ENCODE results near the gene ZNF445.

ZNF445 gene

GRCh38 chr3:44434834-44435510 is 42.5 kb downstream of the ZNF445 start:
- Histone ChIP-seq H3K4me1 (ENCODE audit: control insufficient read depth in 1 of 2, insufficient read depth in 2 of 2, low read length in 2 of 2) (peaks cover 3 to 8% of the 10 kb centered on the region in 2 experiments), H3K4me2 (ENCODE audit: low read length) (no peak overlapping the region)

GRCh38 chr3:44430466-44430865 is 47.0 kb downstream of the ZNF445 start:
- Histone ChIP-seq H3K4ac (ENCODE audit: low read depth, low read length) (no peak overlapping the region), H2AK5ac (ENCODE audit: low read length) (no peak overlapping the region)

More at GRCh38 chr3:44434834-44435510, 42.5 kb downstream of the ZNF445 start:
- Histone ChIP-seq H3K4ac (ENCODE audit: low read depth, low read length) (no peak overlapping the region), H3K4me3 (ENCODE audit: low read depth, low read length) (no peak overlapping the region), H3K14ac (ENCODE audit: low read length) (no peak overlapping the region), H3K9ac (ENCODE audit: low read length) (no peak overlapping the region), H3K36me3 (ENCODE audit: control insufficient read depth in 1 of 2, insufficient read depth in 2 of 2, low read length in 2 of 2) (no peaks in the 10 kb centered on the region), H2BK120ac (ENCODE audit: insufficient read depth, low read length, poor library complexity) (no peak overlapping the region), H2AK5ac (ENCODE audit: low read length) (no peak overlapping the region), H3K23ac (ENCODE audit: low read length) (no peak overlapping the region), H4K8ac (ENCODE audit: low read depth, low read length) (no peak overlapping the region), H3K18ac (ENCODE audit: low read length) (no peak overlapping the region), H3K27ac (ENCODE audit: low read depth, low read length) (no peak overlapping the region), H4K91ac (ENCODE audit: low read depth, low read length) (no peak overlapping the region), H3K79me2 (ENCODE audit: control insufficient read depth, insufficient read depth, low read length, poor library complexity) (no peaks in the 10 kb centered on the region), H2BK5ac (ENCODE audit: low read depth, low read length, poor library complexity) (no peak overlapping the region), H2AFZ (ENCODE audit: insufficient read depth, low read length, poor library complexity) (no peak overlapping the region), H4K12ac (ENCODE audit: low read depth, low read length) (no peak overlapping the region), H3K9me3 (ENCODE audit: insufficient read depth, low read depth, low read length) (peaks cover 1% of the 10 kb centered on the region), H3K79me1 (ENCODE audit: low read length) (no peaks in the 10 kb centered on the region), H2BK12ac (ENCODE audit: low read length) (no peak overlapping the region), H3K27me3 (ENCODE audit: insufficient read depth, low read length) (no peaks in the 10 kb centered on the region)
- DNase-seq = no peak
- WGBS (ENCODE audit: extremely low coverage, insufficient coverage, insufficient read length) = no CpG with 5 or more reads among the region's 5 CpGs

GRCh38 chr3:44429459-44429858 is 48.0 kb downstream of the ZNF445 start:
- no CpG with 5 or more reads among the region's 6 CpGs for WGBS (ENCODE audit: extremely low coverage, insufficient coverage, insufficient read length)
- H3K9me3 ChIP-seq (ENCODE audit: insufficient read depth, low read depth, low read length) = no peaks in the 10 kb centered on the region

More at GRCh38 chr3:44430466-44430865, 47.0 kb downstream of the ZNF445 start:
- H3K27me3 ChIP-seq (ENCODE audit: insufficient read depth, low read length) = no peaks in the 10 kb centered on the region
- H3K79me1 ChIP-seq (ENCODE audit: low read length) = no peaks in the 10 kb centered on the region
- no peaks in the 10 kb centered on the region for H3K9me3 ChIP-seq (ENCODE audit: insufficient read depth, low read depth, low read length)
- H3K23ac ChIP-seq (ENCODE audit: low read length) = no peak overlapping the region
- H2BK5ac ChIP-seq (ENCODE audit: low read depth, low read length, poor library complexity) = no peak overlapping the region
- H4K91ac ChIP-seq (ENCODE audit: low read depth, low read length) = no peak overlapping the region
- no peak overlapping the region for H2BK120ac ChIP-seq (ENCODE audit: insufficient read depth, low read length, poor library complexity)
- H3K14ac ChIP-seq (ENCODE audit: low read length) = no peak overlapping the region
- no peak overlapping the region for H3K9ac ChIP-seq (ENCODE audit: low read length)
- no peak overlapping the region for H2AFZ ChIP-seq (ENCODE audit: insufficient read depth, low read length, poor library complexity)
- no peak overlapping the region for H3K4me2 ChIP-seq (ENCODE audit: low read length)
- no peak for DNase-seq
- H4K12ac ChIP-seq (ENCODE audit: low read depth, low read length) = no peak overlapping the region
- WGBS (ENCODE audit: extremely low coverage, insufficient coverage, insufficient read length) = no CpG with 5 or more reads among the region's 4 CpGs
- no peak overlapping the region for H4K8ac ChIP-seq (ENCODE audit: low read depth, low read length)
- no peak overlapping the region for H3K18ac ChIP-seq (ENCODE audit: low read length)
- H3K4me1 ChIP-seq (ENCODE audit: control insufficient read depth in 1 of 2, insufficient read depth in 2 of 2, low read length in 2 of 2) = no peaks in the 10 kb centered on the region
- H3K4me3 ChIP-seq (ENCODE audit: low read depth, low read length) = no peak overlapping the region
- no peaks in the 10 kb centered on the region for H3K79me2 ChIP-seq (ENCODE audit: control insufficient read depth, insufficient read depth, low read length, poor library complexity)
- H2BK12ac ChIP-seq (ENCODE audit: low read length) = no peak overlapping the region
- H3K36me3 ChIP-seq (ENCODE audit: control insufficient read depth in 1 of 2, insufficient read depth in 2 of 2, low read length in 2 of 2) = no peaks in the 10 kb centered on the region
- H3K27ac ChIP-seq (ENCODE audit: low read depth, low read length) = no peak overlapping the region

GRCh38 chr3:44428910-44429309 is 48.6 kb downstream of the ZNF445 start:
- Histone ChIP-seq H2AK5ac (ENCODE audit: low read length) (no peak overlapping the region), H3K9ac (ENCODE audit: low read length) (no peak overlapping the region), H3K9me3 (ENCODE audit: insufficient read depth, low read depth, low read length) (no peaks in the 10 kb centered on the region), H2BK5ac (ENCODE audit: low read depth, low read length, poor library complexity) (no peak overlapping the region), H3K18ac (ENCODE audit: low read length) (no peak overlapping the region), H3K4me3 (ENCODE audit: low read depth, low read length) (no peak overlapping the region), H4K12ac (ENCODE audit: low read depth, low read length) (no peak overlapping the region), H2AFZ (ENCODE audit: insufficient read depth, low read length, poor library complexity) (no peak overlapping the region), H2BK120ac (ENCODE audit: insufficient read depth, low read length, poor library complexity) (no peak overlapping the region), H3K23ac (ENCODE audit: low read length) (no peak overlapping the region), H3K4me1 (ENCODE audit: control insufficient read depth in 1 of 2, insufficient read depth in 2 of 2, low read length in 2 of 2) (no peaks in the 10 kb centered on the region), H3K79me1 (ENCODE audit: low read length) (no peaks in the 10 kb centered on the region), H3K4me2 (ENCODE audit: low read length) (no peak overlapping the region), H4K91ac (ENCODE audit: low read depth, low read length) (no peak overlapping the region), H3K27ac (ENCODE audit: low read depth, low read length) (no peak overlapping the region), H3K79me2 (ENCODE audit: control insufficient read depth, insufficient read depth, low read length, poor library complexity) (no peaks in the 10 kb centered on the region), H2BK12ac (ENCODE audit: low read length) (no peak overlapping the region), H3K27me3 (ENCODE audit: insufficient read depth, low read length) (no peaks in the 10 kb centered on the region), H3K14ac (ENCODE audit: low read length) (no peak overlapping the region), H4K8ac (ENCODE audit: low read depth, low read length) (no peak overlapping the region), H3K4ac (ENCODE audit: low read depth, low read length) (no peak overlapping the region), H3K36me3 (ENCODE audit: control insufficient read depth in 1 of 2, insufficient read depth in 2 of 2, low read length in 2 of 2) (no peaks in the 10 kb centered on the region)
- DNase-seq = no peak
- no CpG with 5 or more reads among the region's 7 CpGs for WGBS (ENCODE audit: extremely low coverage, insufficient coverage, insufficient read length)

More at GRCh38 chr3:44429459-44429858, 48.0 kb downstream of the ZNF445 start:
- H3K9ac ChIP-seq (ENCODE audit: low read length) = no peak overlapping the region
- H3K36me3 ChIP-seq (ENCODE audit: control insufficient read depth in 1 of 2, insufficient read depth in 2 of 2, low read length in 2 of 2) = no peaks in the 10 kb centered on the region
- no peak overlapping the region for H3K4ac ChIP-seq (ENCODE audit: low read depth, low read length)
- no peak overlapping the region for H2BK5ac ChIP-seq (ENCODE audit: low read depth, low read length, poor library complexity)
- no peak overlapping the region for H4K8ac ChIP-seq (ENCODE audit: low read depth, low read length)
- no peaks in the 10 kb centered on the region for H3K4me1 ChIP-seq (ENCODE audit: control insufficient read depth in 1 of 2, insufficient read depth in 2 of 2, low read length in 2 of 2)
- H4K12ac ChIP-seq (ENCODE audit: low read depth, low read length) = no peak overlapping the region
- no peaks in the 10 kb centered on the region for H3K79me1 ChIP-seq (ENCODE audit: low read length)
- no peak overlapping the region for H3K4me2 ChIP-seq (ENCODE audit: low read length)
- H3K23ac ChIP-seq (ENCODE audit: low read length) = no peak overlapping the region
- H2BK12ac ChIP-seq (ENCODE audit: low read length) = no peak overlapping the region
- H2AFZ ChIP-seq (ENCODE audit: insufficient read depth, low read length, poor library complexity) = no peak overlapping the region
- H3K27ac ChIP-seq (ENCODE audit: low read depth, low read length) = no peak overlapping the region
- DNase-seq = no peak
- no peak overlapping the region for H2AK5ac ChIP-seq (ENCODE audit: low read length)
- H3K4me3 ChIP-seq (ENCODE audit: low read depth, low read length) = no peak overlapping the region
- H3K27me3 ChIP-seq (ENCODE audit: insufficient read depth, low read length) = no peaks in the 10 kb centered on the region
- no peak overlapping the region for H3K14ac ChIP-seq (ENCODE audit: low read length)
- H2BK120ac ChIP-seq (ENCODE audit: insufficient read depth, low read length, poor library complexity) = no peak overlapping the region
- H4K91ac ChIP-seq (ENCODE audit: low read depth, low read length) = no peak overlapping the region
- H3K79me2 ChIP-seq (ENCODE audit: control insufficient read depth, insufficient read depth, low read length, poor library complexity) = no peaks in the 10 kb centered on the region
- H3K18ac ChIP-seq (ENCODE audit: low read length) = no peak overlapping the region
